ENCODE data around the gene B4GAT1. TPM values are rescaled to one million over a fixed set of nuclear protein-coding genes. Genes with fewer than 3 reads are reported as not detected.

B4GAT1 gene
- polyA plus RNA-seq, 3 donors: 0.75 to 1.7 (median 1.7) TPM

DNA sequence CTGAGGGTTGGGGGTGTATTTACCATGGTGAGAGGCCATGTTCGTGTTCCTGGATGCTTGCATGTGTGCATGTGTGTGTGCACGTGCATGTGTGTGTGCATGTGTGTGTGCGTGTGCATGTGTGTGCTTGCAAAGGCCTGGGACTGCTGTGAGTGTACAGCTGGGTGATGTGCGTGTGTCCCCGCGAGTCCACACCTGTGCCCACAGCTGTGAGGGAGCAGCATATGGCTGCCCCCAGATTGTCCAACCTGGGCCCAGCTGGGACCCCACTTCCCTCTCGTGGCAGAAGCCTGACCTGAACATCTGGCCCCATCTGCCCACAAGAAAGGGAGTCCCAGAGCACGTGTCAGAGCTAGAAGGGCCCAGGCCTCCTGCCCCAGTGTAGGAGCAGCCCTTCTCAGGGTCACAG, 22.2 kb downstream of the B4GAT1 start:
- peaks cover 0 to 4% (median 2%) of the 10 kb centered on the region in 3 donors for H3K27me3 Mint-ChIP-seq (ENCODE audit: low read depth in 3 of 3)
- TF ChIP-seq, protein P1, sequence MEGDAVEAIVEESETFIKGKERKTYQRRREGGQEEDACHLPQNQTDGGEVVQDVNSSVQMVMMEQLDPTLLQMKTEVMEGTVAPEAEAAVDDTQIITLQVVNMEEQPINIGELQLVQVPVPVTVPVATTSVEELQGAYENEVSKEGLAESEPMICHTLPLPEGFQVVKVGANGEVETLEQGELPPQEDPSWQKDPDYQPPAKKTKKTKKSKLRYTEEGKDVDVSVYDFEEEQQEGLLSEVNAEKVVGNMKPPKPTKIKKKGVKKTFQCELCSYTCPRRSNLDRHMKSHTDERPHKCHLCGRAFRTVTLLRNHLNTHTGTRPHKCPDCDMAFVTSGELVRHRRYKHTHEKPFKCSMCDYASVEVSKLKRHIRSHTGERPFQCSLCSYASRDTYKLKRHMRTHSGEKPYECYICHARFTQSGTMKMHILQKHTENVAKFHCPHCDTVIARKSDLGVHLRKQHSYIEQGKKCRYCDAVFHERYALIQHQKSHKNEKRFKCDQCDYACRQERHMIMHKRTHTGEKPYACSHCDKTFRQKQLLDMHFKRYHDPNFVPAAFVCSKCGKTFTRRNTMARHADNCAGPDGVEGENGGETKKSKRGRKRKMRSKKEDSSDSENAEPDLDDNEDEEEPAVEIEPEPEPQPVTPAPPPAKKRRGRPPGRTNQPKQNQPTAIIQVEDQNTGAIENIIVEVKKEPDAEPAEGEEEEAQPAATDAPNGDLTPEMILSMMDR (IDR thresholded peaks at IDR 0.05): no peak
- intact Hi-C loops (cut with micrococcal nuclease): no loop called here
- Histone ChIP-seq H2AFZ (ENCODE audit: insufficient read depth, low read depth, low read length, poor library complexity, severe bottlenecking) (no peak overlapping the region), H4K20me1 (ENCODE audit: insufficient read depth, low read length) (no peaks in the 10 kb centered on the region), H3K36me3 (replicated peaks in 1 of 2; ENCODE audit: control insufficient read depth in 1 of 2, insufficient read depth in 2 of 2, low read length in 2 of 2) (no peaks in the 10 kb centered on the region), H3K4me1 (ENCODE audit: control insufficient read depth in 1 of 2, insufficient read depth in 2 of 2, low read length in 2 of 2) (peaks cover 7 to 11% of the 10 kb centered on the region in 2 donors), H3K27ac (ENCODE audit: low read depth in 1 of 2, low read length in 2 of 2) (no peak overlapping the region), H3K4me3 (replicated peaks in 1 of 3; ENCODE audit: low read depth in 2 of 3, low read length in 3 of 3) (no peak overlapping the region), H3K79me2 (ENCODE audit: insufficient read depth, low read length) (no peaks in the 10 kb centered on the region), H3K4me2 (replicated peaks; ENCODE audit: extremely low read depth, low read length, poor library complexity, severe bottlenecking) (no peak overlapping the region), H3K9me3 (replicated peaks in 1 of 2; ENCODE audit: control insufficient read depth in 1 of 2, insufficient read depth in 1 of 2, low read length in 2 of 2) (no peaks in the 10 kb centered on the region), H3K27me3 (ENCODE audit: control insufficient read depth in 2 of 2, insufficient read depth in 2 of 2, low read length in 2 of 2) (no peaks in the 10 kb centered on the region), H3K9ac (ENCODE audit: insufficient read depth, low read length, poor library complexity, severe bottlenecking) (no peak overlapping the region)
- 55% methylated on average over 8 of the region's 8 CpGs for WGBS (ENCODE audit: insufficient coverage)
- peaks cover 17% of the 10 kb centered on the region for H3K4me1 Mint-ChIP-seq
- H3K4me3 Mint-ChIP-seq: no peak overlapping the region
- H3K27ac Mint-ChIP-seq: no peak overlapping the region
- H3K9me3 Mint-ChIP-seq: peaks cover 0 to 4% (median 2%) of the 10 kb centered on the region in 7 donors
- no peak for DNase-seq
- no peaks in the 10 kb centered on the region for H3K36me3 Mint-ChIP-seq

DNA sequence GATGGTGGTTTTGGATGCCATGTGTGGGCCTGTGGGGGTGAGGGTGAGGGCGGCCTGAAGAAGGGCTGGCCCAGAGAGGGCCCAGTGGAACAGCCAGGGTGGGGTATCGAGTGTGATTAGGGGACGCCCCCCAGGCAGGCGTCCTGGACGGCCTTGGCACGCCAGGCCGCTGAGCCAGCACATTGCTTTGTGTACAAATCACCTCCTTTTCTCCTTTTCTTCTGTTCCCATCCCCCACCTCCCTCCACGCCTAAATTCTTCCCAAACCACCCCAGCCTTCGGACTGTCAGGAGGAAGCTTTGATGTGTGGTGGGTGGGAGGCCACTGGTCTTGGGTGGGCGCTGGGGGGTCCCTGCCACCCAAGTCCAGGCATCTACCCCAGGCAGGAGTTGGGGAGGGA, 22.8 kb downstream of the B4GAT1 start:
- H3K27ac ChIP-seq (ENCODE audit: low read depth in 1 of 2, low read length in 2 of 2): no peak overlapping the region
- H3K4me2 ChIP-seq (replicated peaks; ENCODE audit: extremely low read depth, low read length, poor library complexity, severe bottlenecking): no peak overlapping the region
- no peak overlapping the region for H2AFZ ChIP-seq (ENCODE audit: insufficient read depth, low read depth, low read length, poor library complexity, severe bottlenecking)
- no CpG with 5 or more reads among the region's 10 CpGs for WGBS (ENCODE audit: insufficient coverage)
- no peak overlapping the region for H3K4me3 ChIP-seq (replicated peaks in 1 of 3; ENCODE audit: low read depth in 2 of 3, low read length in 3 of 3)
- H3K9ac ChIP-seq (ENCODE audit: insufficient read depth, low read length, poor library complexity, severe bottlenecking): no peak overlapping the region
- H4K20me1 ChIP-seq (ENCODE audit: insufficient read depth, low read length): no peaks in the 10 kb centered on the region
- H3K27me3 ChIP-seq (ENCODE audit: control insufficient read depth in 2 of 2, insufficient read depth in 2 of 2, low read length in 2 of 2): no peaks in the 10 kb centered on the region
- H3K79me2 ChIP-seq (ENCODE audit: insufficient read depth, low read length): no peaks in the 10 kb centered on the region
- intact Hi-C loops (cut with micrococcal nuclease): no loop called here
- TF ChIP-seq, protein P1 (IDR thresholded peaks at IDR 0.05): no peak
- Mint-ChIP-seq H3K27ac (no peak overlapping the region), H3K9me3 (peaks cover 0 to 9% (median 3%) of the 10 kb centered on the region in 7 donors), H3K36me3 (no peaks in the 10 kb centered on the region), H3K27me3 (ENCODE audit: low read depth in 3 of 3) (peaks cover 0 to 5% (median 2%) of the 10 kb centered on the region in 3 donors), H3K4me1 (peaks cover 15% of the 10 kb centered on the region), H3K4me3 (no peak overlapping the region)
- H3K9me3 ChIP-seq (replicated peaks in 1 of 2; ENCODE audit: control insufficient read depth in 1 of 2, insufficient read depth in 1 of 2, low read length in 2 of 2): no peaks in the 10 kb centered on the region
- DNase-seq: no peak
- no peaks in the 10 kb centered on the region for H3K36me3 ChIP-seq (replicated peaks in 1 of 2; ENCODE audit: control insufficient read depth in 1 of 2, insufficient read depth in 2 of 2, low read length in 2 of 2)
- peaks cover 7 to 11% of the 10 kb centered on the region in 2 donors for H3K4me1 ChIP-seq (ENCODE audit: control insufficient read depth in 1 of 2, insufficient read depth in 2 of 2, low read length in 2 of 2)

Measured in CD14-positive monocyte (primary cell).